Liver (tissue), 3 donors: Measurements from ENCODE around the gene TMTC2.

Experiments
- ATF3 ChIP-seq: IDR thresholded peaks from 2 replicates; pipeline ENCODE4 v1.6.1; 2016; ENCODE audit warnings: antibody characterized with exemption
- CTCF ChIP-seq: fragments of 150-350 bp; IDR thresholded peaks from 2 replicates; pipeline ENCODE4 v1.5.1; 2017; ENCODE audit warnings: improper control_type of control experiment, low read depth, low read length; ENCODE audit not compliant: missing input control
- FOXA1 ChIP-seq: IDR thresholded peaks from 2 replicates; pipeline ENCODE4 v1.6.1; 2016; ENCODE audit warnings: antibody characterized with exemption
- GABPA ChIP-seq, 2 donors: IDR thresholded peaks in 1 of 2; conservative IDR thresholded peaks in 1 of 2; 2 replicates each; pipeline ENCODE4 v1.6.1; 2016; ENCODE audit warnings: antibody characterized with exemption in 2 of 2, mild to moderate bottlenecking in 1 of 2, moderate library complexity in 1 of 2
- JUND ChIP-seq, 2 donors: IDR thresholded peaks; 2 replicates each; pipeline ENCODE4 v1.6.1; 2016; ENCODE audit warnings: antibody characterized with exemption in 2 of 2
- MAX ChIP-seq: IDR thresholded peaks from 2 replicates; pipeline ENCODE4 v1.6.1; 2016; ENCODE audit warnings: antibody characterized with exemption
- RAD21 ChIP-seq, 2 donors: IDR thresholded peaks; 2 replicates each; pipeline ENCODE4 v1.6.1; 2016; ENCODE audit warnings: antibody characterized with exemption in 2 of 2, mild to moderate bottlenecking in 2 of 2
- REST ChIP-seq: IDR thresholded peaks from 2 replicates; pipeline ENCODE4 v1.6.1; 2016; ENCODE audit warnings: antibody characterized with exemption, mild to moderate bottlenecking
- RXRA ChIP-seq, 2 donors: IDR thresholded peaks; 2 replicates each; pipeline ENCODE4 v1.6.1; 2017 to 2018; ENCODE audit warnings: antibody characterized with exemption in 2 of 2, mild to moderate bottlenecking in 1 of 2
- SP1 ChIP-seq: IDR thresholded peaks from 2 replicates; pipeline ENCODE4 v1.6.1; 2018; ENCODE audit warnings: antibody characterized with exemption, mild to moderate bottlenecking
- TAF1 ChIP-seq: conservative IDR thresholded peaks from 2 replicates; pipeline ENCODE4 v1.6.1; 2016; ENCODE audit warnings: antibody characterized with exemption, mild to moderate bottlenecking
- YY1 ChIP-seq: IDR thresholded peaks from 2 replicates; pipeline ENCODE4 v1.6.1; 2016; ENCODE audit warnings: antibody characterized with exemption, mild to moderate bottlenecking
- ZBTB33 ChIP-seq: IDR thresholded peaks from 2 replicates; pipeline ENCODE4 v1.6.1; 2016; ENCODE audit warnings: antibody characterized with exemption
- donor health status: healthy.
- donor health status: healthy.

- TF ChIP-seq CTCF (no peak), GABPA (IDR thresholded peaks at IDR 0.05 in 1 of 2, conservative IDR thresholded peaks at IDR 0.05 in 1 of 2) (no peak), ZBTB33 (no peak), YY1 (no peak), FOXA1 (no peak), TAF1 (no peak), RAD21 (IDR thresholded peaks at IDR 0.05) (no peak), REST (no peak), SP1 (no peak), ATF3 (no peak), MAX (no peak), JUND (IDR thresholded peaks at IDR 0.05) (no peak), RXRA (IDR thresholded peaks at IDR 0.05) (no peak)
Measured at GRCh38 chr12:82912406-82912805, 225.7 kb downstream of the TMTC2 start.
